ENCODE results near the gene RAB3IL1.
"Not testable (repeated sequence)": the region's sequence is repeated elsewhere in the genome, so short reads cannot be mapped to it uniquely, and the experiment has no call there.

The RAB3IL1 gene, protein sequence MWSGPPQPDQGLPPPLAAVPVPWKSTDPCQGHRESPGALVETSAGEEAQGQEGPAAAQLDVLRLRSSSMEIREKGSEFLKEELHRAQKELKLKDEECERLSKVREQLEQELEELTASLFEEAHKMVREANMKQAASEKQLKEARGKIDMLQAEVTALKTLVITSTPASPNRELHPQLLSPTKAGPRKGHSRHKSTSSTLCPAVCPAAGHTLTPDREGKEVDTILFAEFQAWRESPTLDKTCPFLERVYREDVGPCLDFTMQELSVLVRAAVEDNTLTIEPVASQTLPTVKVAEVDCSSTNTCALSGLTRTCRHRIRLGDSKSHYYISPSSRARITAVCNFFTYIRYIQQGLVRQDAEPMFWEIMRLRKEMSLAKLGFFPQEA

GRCh38 chr11:61917334-61918109, at the start of gene RAB3IL1:
TSS of gene RAB3IL1 (minus strand) at chr11:61917566. CDS start at chr11:61917367, 199 bp downstream.
- H3K4me1 Mint-ChIP-seq, result peaks cover 57% of the 10 kb centered on the region
- peak; percentile 85 for DNase-seq
- no peaks in the 10 kb centered on the region for H3K36me3 Mint-ChIP-seq (ENCODE audit: low read depth)
- peak within 1 kb of the TSS; percentile 86 for H3K4me3 Mint-ChIP-seq
- TF ChIP-seq, protein P1, sequence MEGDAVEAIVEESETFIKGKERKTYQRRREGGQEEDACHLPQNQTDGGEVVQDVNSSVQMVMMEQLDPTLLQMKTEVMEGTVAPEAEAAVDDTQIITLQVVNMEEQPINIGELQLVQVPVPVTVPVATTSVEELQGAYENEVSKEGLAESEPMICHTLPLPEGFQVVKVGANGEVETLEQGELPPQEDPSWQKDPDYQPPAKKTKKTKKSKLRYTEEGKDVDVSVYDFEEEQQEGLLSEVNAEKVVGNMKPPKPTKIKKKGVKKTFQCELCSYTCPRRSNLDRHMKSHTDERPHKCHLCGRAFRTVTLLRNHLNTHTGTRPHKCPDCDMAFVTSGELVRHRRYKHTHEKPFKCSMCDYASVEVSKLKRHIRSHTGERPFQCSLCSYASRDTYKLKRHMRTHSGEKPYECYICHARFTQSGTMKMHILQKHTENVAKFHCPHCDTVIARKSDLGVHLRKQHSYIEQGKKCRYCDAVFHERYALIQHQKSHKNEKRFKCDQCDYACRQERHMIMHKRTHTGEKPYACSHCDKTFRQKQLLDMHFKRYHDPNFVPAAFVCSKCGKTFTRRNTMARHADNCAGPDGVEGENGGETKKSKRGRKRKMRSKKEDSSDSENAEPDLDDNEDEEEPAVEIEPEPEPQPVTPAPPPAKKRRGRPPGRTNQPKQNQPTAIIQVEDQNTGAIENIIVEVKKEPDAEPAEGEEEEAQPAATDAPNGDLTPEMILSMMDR (IDR thresholded peaks at IDR 0.05), result no peak
- H3K27me3 Mint-ChIP-seq (ENCODE audit: low read depth, poor library complexity), result peaks cover 51% of the 10 kb centered on the region
- no peak within 1 kb of the TSS for H3K27ac Mint-ChIP-seq
- H3K9me3 Mint-ChIP-seq, result no peaks in the 10 kb centered on the region

DNA sequence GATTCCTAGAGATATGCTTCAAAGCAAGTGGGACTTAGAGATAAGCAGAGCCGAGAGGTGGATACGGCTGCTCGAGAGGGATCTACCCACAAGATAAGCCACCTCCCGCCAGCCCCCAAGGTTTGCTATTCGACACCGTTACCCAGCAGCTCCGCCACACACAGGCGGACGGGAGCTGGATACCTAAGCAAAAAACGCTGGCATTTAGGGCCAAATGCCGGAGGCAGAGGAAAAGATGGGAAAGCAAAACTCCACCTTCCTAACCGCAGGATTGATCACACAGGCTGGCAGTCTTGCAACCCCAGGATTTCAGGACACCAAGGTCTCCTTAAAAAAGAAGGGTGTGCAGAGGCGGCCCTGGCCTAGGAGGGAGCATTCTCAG, 49.4 kb upstream of the RAB3IL1 start:
- Mint-ChIP-seq H3K4me1 (peaks cover 55% of the 10 kb centered on the region), H3K27ac (no peak overlapping the region), H3K36me3 (ENCODE audit: low read depth) (peaks cover 28% of the 10 kb centered on the region), H3K27me3 (ENCODE audit: low read depth, poor library complexity) (peaks cover 10% of the 10 kb centered on the region), H3K4me3 (peak overlapping the region; percentile 97), H3K9me3 (no peaks in the 10 kb centered on the region)
- DNase-seq, result peak; percentile 44
- TF ChIP-seq, protein P1 (IDR thresholded peaks at IDR 0.05), result no peak

DNA sequence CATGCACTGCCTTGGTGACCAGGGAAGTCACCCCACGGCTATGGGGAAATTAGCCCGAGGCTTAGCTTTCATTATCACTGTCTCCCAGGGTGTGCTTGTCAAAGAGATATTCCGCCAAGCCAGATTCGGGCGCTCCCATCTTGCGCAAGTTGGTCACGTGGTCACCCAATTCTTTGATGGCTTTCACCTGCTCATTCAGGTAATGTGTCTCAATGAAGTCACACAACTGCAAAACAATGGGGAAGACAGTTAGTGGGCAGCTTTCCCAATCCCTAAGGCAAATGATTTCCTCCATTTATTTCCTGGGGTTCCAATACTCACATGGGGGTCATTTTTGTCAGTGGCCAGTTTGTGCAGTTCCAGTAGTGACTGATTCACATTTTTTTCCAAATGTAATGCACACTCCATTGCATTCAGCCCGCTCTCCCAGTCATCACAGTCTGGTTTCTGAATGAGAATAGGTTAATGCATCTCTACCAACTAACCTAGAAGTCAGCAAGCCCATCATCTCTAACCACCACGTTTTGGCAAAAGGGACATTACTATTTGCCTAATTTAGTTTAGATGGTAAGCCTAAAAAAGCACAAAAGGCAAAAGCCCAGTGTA, 47.4 kb upstream of the RAB3IL1 start:
- H3K36me3 Mint-ChIP-seq (ENCODE audit: low read depth), result peaks cover 28% of the 10 kb centered on the region
- H3K27me3 Mint-ChIP-seq (ENCODE audit: low read depth, poor library complexity); DNase-seq; H3K27ac Mint-ChIP-seq; H3K9me3 Mint-ChIP-seq: not testable (repeated sequence)
- peaks cover 38% of the 10 kb centered on the region for H3K4me1 Mint-ChIP-seq
- H3K4me3 Mint-ChIP-seq, result peak overlapping the region; percentile 97

GRCh38 chr11:61964058-61964665, 46.8 kb upstream of the RAB3IL1 start:
- Mint-ChIP-seq H3K4me1 (peaks cover 32% of the 10 kb centered on the region), H3K27me3 (ENCODE audit: low read depth, poor library complexity) (peaks cover 6% of the 10 kb centered on the region), H3K27ac (no peak overlapping the region), H3K36me3 (ENCODE audit: low read depth) (peaks cover 28% of the 10 kb centered on the region), H3K4me3 (peak overlapping the region; percentile 97), H3K9me3 (no peaks in the 10 kb centered on the region)
- TF ChIP-seq, protein P1 (IDR thresholded peaks at IDR 0.05), result no peak
- no peak for DNase-seq

DNA sequence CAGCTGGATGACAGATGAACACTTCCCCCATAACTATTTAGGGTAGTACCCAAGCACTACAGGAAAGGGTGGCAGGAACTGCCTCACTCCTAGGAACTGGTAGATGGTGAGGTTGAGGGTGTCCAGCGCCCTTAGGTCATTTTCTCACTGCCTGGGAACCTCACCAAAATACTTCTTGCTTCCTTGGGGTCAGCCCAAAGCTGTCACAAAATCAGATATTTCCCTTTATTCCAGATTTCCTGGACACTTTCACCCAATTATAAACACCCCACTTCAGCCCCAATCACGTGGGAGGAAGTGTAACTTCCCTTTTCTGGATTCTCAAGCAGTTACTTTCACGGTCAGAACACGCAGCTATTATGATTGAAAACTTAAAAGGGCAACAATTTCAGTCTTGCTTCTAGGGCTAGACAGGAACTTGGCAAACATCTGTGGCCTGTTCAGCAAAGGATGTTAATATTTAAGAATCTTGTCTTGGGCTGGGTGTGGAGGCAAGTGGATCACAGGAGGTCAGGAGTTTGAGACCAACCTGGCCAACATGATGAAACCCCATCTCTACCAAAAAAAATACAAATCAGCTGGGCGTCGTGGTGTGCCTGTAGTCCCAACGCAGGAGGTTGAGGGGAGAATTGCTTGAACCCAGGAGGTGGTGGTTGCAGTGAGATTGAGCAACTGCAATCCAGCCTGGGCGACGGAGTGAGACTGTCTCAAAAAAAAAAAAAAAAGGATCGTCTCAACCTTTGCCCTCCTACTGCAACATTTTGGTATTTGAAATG, 46.1 kb upstream of the RAB3IL1 start:
- H3K4me1 Mint-ChIP-seq, result peaks cover 25% of the 10 kb centered on the region
- H3K4me3 Mint-ChIP-seq, result peak overlapping the region; percentile 45
- H3K27ac Mint-ChIP-seq, result no peak overlapping the region
- TF ChIP-seq, protein P1 (IDR thresholded peaks at IDR 0.05), result no peak
- no peaks in the 10 kb centered on the region for H3K9me3 Mint-ChIP-seq
- H3K36me3 Mint-ChIP-seq (ENCODE audit: low read depth), result peaks cover 32% of the 10 kb centered on the region
- no peak for DNase-seq
- H3K27me3 Mint-ChIP-seq (ENCODE audit: low read depth, poor library complexity), result peaks cover 6% of the 10 kb centered on the region
